ENCODE results near the gene CDH3.
A peak's percentile ranks its signal among the peaks of the same experiment; 100 is the strongest.

CDH3 gene

GRCh38 chr16:68644715-68645493 lies at the start of gene CDH3:
Gene CDH3, plus strand, starts transcription at chr16:68645310. Its CDS starts 70 bp downstream, at chr16:68645380.
- DNase-seq: peak; percentile 5

- no peak for DNase-seq
Measured at GRCh38 chr16:68596266-68596665, 48.8 kb upstream of the CDH3 start.

- DNase-seq: no peak
Measured at GRCh38 chr16:68599586-68599985, 45.5 kb upstream of the CDH3 start.

- DNase-seq: no peak
Measured at GRCh38 chr16:68605746-68606145, 39.4 kb upstream of the CDH3 start.

GRCh38 chr16:68607443-68607842 lies 37.7 kb upstream of the CDH3 start:
- no peak for DNase-seq

GRCh38 chr16:68608330-68608729 lies 36.8 kb upstream of the CDH3 start:
- DNase-seq: no peak

- DNase-seq: no peak
Measured at GRCh38 chr16:68612996-68613395, 32.1 kb upstream of the CDH3 start.

GRCh38 chr16:68617734-68618133 lies 27.4 kb upstream of the CDH3 start:
- no peak for DNase-seq

GRCh38 chr16:68626557-68626956 lies 18.6 kb upstream of the CDH3 start:
- DNase-seq: no peak

GRCh38 chr16:68627951-68628425 lies 17.1 kb upstream of the CDH3 start:
- DNase-seq: no peak

- no peak for DNase-seq
Measured at GRCh38 chr16:68629351-68629910, 15.7 kb upstream of the CDH3 start.

GRCh38 chr16:68636064-68636560 lies 9.0 kb upstream of the CDH3 start:
- no peak for DNase-seq

- no peak for DNase-seq
Measured at GRCh38 chr16:68636818-68637217, 8.3 kb upstream of the CDH3 start.

- no peak for DNase-seq
Measured at GRCh38 chr16:68640972-68641371, 4.1 kb upstream of the CDH3 start.

- DNase-seq: no peak
Measured at GRCh38 chr16:68642047-68642435, 3.1 kb upstream of the CDH3 start.

GRCh38 chr16:68642436-68643101 lies 2.5 kb upstream of the CDH3 start:
- DNase-seq: peak; percentile 16

- no peak for DNase-seq
Measured at GRCh38 chr16:68643227-68643626, 1.9 kb upstream of the CDH3 start.

- DNase-seq: no peak
Measured at GRCh38 chr16:68643847-68644246, 1.3 kb upstream of the CDH3 start.

GRCh38 chr16:68644296-68644695 lies 814 bp upstream of the CDH3 start:
- no peak for DNase-seq

GRCh38 chr16:68645494-68646388 lies 631 bp downstream of the CDH3 start:
- DNase-seq: no peak

- DNase-seq: no peak
Measured at GRCh38 chr16:68646953-68647659, 2.0 kb downstream of the CDH3 start.

- no peak for DNase-seq
Measured at GRCh38 chr16:68651136-68651535, 6.0 kb downstream of the CDH3 start.

Data from NCI-H2227 treated with DMSO at 0.1 percent for 48 hours (cell line).